ENCODE data around the gene CRACDL.

Gene CRACDL

DNA sequence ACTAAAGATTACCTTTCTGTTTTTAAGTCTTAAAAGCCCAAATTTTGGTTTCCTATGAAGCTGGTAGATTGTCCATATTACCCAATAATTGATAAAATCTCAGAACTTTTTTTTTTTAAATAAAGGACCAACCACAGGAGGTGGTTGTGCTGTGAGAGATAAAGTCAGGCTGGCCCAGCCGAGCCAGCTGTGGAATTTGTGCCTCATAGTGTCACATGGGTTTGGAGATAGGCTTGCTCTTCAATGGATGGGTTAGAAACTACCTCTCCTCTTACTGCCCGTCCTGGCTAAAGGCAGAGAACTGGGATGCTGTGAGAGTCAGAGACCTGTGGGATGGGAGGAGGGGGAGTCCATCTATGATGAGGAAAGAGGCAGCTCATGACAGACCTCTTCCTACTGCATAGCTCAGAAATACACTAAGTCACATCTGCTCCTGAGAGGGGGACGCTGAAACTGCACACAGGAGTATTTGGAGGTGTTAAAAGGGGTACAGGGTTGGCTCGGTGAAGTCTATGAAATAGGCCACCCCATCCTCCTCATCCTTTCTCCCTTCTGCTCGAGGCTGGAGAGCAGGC, 105.4 kb downstream of the CRACDL start:
- DNase-seq (ENCODE audit: low read depth) = no peak
- no peak overlapping the region for H3K4me3 ChIP-seq (ENCODE audit: control insufficient read depth, low read depth, low read length)
- TF ChIP-seq, protein P1, sequence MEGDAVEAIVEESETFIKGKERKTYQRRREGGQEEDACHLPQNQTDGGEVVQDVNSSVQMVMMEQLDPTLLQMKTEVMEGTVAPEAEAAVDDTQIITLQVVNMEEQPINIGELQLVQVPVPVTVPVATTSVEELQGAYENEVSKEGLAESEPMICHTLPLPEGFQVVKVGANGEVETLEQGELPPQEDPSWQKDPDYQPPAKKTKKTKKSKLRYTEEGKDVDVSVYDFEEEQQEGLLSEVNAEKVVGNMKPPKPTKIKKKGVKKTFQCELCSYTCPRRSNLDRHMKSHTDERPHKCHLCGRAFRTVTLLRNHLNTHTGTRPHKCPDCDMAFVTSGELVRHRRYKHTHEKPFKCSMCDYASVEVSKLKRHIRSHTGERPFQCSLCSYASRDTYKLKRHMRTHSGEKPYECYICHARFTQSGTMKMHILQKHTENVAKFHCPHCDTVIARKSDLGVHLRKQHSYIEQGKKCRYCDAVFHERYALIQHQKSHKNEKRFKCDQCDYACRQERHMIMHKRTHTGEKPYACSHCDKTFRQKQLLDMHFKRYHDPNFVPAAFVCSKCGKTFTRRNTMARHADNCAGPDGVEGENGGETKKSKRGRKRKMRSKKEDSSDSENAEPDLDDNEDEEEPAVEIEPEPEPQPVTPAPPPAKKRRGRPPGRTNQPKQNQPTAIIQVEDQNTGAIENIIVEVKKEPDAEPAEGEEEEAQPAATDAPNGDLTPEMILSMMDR (IDR thresholded peaks at IDR 0.05; ENCODE audit: control insufficient read depth, insufficient read depth, low read depth, low read length, missing control alignments) = no peak

DNA sequence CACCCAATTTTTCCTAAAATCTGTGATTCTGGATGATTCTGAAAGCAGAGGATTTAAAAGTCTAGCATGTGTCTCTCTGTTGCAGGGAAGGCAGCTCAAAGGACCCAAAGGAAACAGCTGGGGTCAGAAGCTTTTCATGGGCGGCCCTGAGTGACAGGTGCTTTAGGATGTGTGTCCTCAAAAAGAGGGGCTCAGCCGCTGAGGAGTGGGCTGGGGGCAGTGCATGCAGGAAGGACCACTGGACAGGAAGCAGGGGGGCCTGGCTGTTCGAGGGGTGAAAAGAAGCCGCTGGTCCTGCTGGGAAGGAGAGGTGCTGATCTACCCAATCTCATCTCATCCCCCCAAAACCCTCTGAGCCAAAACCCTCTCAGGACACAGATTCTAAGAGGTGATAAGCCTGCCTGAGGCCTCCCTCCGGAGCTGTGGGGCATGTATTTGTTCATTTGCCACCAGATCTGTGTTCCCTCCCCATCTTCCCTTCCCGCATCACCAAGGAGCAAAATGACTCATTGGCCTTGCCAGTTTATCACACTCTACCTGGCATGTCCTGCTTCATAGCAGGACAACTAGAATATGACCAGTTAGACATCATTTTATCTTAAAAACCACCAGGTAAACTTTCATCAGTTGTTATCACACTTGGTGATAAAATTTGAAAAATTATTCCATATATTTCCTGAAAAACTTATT, 106.3 kb downstream of the CRACDL start:
- no peak overlapping the region for H3K4me3 ChIP-seq (ENCODE audit: control insufficient read depth, low read depth, low read length)
- TF ChIP-seq, protein P1 (IDR thresholded peaks at IDR 0.05; ENCODE audit: control insufficient read depth, insufficient read depth, low read depth, low read length, missing control alignments) = no peak
- DNase-seq (ENCODE audit: low read depth) = no peak

DNA sequence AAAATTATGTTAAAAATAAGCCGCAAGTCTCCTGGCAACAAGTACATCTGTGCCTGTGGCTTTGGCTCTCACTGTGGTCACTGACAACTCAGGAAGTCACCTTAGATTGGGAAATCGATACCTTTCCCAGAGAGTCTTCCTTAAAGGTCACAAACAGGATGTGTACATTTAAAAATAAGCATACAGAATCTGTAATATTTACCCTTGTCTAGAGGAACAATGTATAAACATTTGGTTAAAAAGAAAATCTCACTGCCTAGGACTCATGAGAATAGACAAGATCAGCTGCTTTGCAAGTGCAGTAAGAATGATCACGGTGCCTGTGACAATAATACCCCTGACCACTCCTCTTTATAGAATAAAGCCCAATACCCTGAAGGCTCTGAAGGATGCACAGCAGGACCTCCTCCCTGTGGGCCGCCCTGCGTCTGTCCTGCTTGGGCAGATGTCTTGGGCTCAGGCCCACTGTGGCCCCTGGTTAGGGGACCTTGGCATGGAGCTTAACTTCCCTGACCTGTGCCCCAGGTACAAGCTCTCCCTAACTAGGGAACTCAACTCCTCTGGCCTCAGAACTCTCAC, 107.1 kb downstream of the CRACDL start:
- TF ChIP-seq, protein P1 (IDR thresholded peaks at IDR 0.05; ENCODE audit: control insufficient read depth, insufficient read depth, low read depth, low read length, missing control alignments) = no peak
- H3K4me3 ChIP-seq (ENCODE audit: control insufficient read depth, low read depth, low read length) = no peak overlapping the region
- no peak for DNase-seq (ENCODE audit: low read depth)

DNA sequence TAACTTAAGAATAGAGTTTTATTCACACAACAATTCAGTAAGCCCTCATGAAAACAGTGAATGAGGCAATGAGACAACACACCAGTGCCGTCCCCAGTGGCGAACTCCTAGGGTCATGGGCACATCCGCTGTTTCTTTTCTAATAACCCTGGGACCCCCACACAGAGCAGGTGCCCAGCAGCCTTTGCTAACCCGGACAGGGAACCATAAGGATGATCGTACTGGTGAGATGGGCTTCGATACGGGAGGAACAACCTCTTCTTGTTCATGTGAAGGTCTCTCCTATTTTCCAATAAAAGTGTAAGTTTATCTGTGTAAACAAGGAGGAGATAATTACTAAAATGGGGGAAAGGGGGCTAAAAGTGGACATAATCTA, 107.7 kb downstream of the CRACDL start:
- no peak for DNase-seq (ENCODE audit: low read depth)
- H3K4me3 ChIP-seq (ENCODE audit: control insufficient read depth, low read depth, low read length) = no peak overlapping the region
- TF ChIP-seq, protein P1 (IDR thresholded peaks at IDR 0.05; ENCODE audit: control insufficient read depth, insufficient read depth, low read depth, low read length, missing control alignments) = no peak

DNA sequence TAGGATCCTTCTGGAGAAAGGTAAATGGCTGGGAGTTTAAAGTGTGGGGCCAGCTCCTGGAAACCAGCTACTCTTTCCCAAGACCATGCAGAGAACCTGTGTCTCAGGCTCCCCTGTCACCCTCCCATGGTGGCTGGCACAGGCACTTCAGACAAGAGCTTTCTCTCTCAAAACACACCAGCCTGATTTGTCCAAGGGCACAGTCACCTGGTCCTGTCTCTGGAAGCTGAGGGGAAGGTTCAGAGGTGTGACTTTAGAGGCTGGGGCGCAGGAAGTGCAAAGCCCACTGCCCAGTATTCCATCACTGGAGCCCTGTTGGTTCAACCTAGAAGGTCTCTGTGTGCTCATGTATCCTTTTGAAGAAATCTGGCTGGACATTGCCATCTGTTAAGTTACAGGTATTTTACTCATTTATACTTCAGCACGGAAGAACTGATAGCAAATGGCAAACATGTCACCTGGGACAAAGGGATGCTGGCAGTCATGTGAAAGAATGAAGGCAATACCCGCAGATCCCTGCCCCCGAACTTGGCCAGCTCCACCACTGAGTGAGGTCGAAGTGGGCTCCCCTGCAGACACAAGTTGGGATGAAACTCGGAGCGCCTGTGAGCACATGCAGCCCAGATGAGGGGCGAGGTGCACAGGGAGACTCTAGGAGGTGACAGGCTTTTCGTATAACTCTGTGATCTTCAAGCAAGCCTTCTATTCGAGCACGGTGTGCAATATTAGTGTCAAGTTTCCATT, 108.2 kb downstream of the CRACDL start:
- H3K4me3 ChIP-seq (ENCODE audit: control insufficient read depth, low read depth, low read length) = no peak overlapping the region
- TF ChIP-seq, protein P1 (IDR thresholded peaks at IDR 0.05; ENCODE audit: control insufficient read depth, insufficient read depth, low read depth, low read length, missing control alignments) = no peak
- no peak for DNase-seq (ENCODE audit: low read depth)

DNA sequence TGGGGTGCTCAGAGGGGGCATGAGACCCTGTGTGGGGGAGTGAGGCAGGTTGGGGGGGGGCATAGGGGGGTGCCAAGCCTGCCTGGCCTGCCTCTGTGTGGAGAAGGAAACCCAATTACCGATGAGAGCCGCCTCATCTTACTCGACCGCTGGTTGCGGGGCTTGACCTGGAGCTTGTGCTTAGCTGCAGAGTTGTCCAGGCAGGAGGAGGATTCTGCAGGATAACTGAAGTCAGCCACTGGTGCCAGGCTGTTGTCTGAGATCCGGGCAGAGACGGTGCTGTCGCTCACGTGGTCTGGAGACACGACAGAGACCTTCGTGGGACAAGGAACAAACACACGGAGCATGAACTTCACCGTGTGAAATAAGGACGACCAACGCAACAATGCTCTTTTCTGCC, 109.2 kb downstream of the CRACDL start:
- DNase-seq (ENCODE audit: low read depth) = no peak
- TF ChIP-seq, protein P1 (IDR thresholded peaks at IDR 0.05; ENCODE audit: control insufficient read depth, insufficient read depth, low read depth, low read length, missing control alignments) = no peak
- H3K4me3 ChIP-seq (ENCODE audit: control insufficient read depth, low read depth, low read length) = no peak overlapping the region
